Adrenal gland (tissue), 12 donors: ENCODE data around the gene UBE2H. TPM values are rescaled to one million over a fixed set of nuclear protein-coding genes. Genes with fewer than 3 reads are reported as not detected.

Source experiments
- DNase-seq, 7 donors: peaks; one replicate each; pipeline ENCODE4 v3.0.0-alpha.2; 2019 to 2020
- H3K27ac ChIP-seq, 5 donors: fragments of 200-600 bp; sonication (generic) in 4 of 5; 1 replicate in 3 of 5; 2 replicates in 2 of 5; pipeline versions ENCODE4 v1.5.1 to v1.8.0; 2016 to 2020; ENCODE audit warnings: mild to moderate bottlenecking in 1 of 5
- H3K27me3 ChIP-seq: fragments of 200-600 bp; 2 replicates; pipeline ENCODE4 v1.8.0; 2021
- H3K36me3 ChIP-seq, 2 donors: fragments of 200-600 bp; replicated peaks in 1 of 2; 1 replicate in 1 of 2; 2 replicates in 1 of 2; pipeline versions ENCODE4 v1.5.1 to v1.8.0; 2018 to 2022
- H3K4me1 ChIP-seq, 2 donors: fragments of 200-600 bp; replicated peaks in 1 of 2; 1 replicate in 1 of 2; 2 replicates in 1 of 2; pipeline versions ENCODE4 v1.5.1 to v1.8.0; 2018 to 2021
- H3K4me3 ChIP-seq, 4 donors: fragments of 200-600 bp; sonication (generic) in 3 of 4; one replicate each; pipeline ENCODE4 v1.5.1; 2016 to 2018
- H3K9me3 ChIP-seq, 3 donors: fragments of 200-600 bp; sonication (generic) in 1 of 3; replicated peaks in 1 of 3; 1 replicate in 2 of 3; 2 replicates in 1 of 3; pipeline versions ENCODE4 v1.5.1 to v1.8.0; 2016 to 2021
- POLR2A ChIP-seq, 2 donors: fragments of 450-650 bp; IDR thresholded peaks; one replicate each; pipeline ENCODE4 v1.6.1; 2017; ENCODE audit warnings: antibody characterized with exemption in 2 of 2, mild to moderate bottlenecking in 2 of 2, moderate library complexity in 1 of 2
- WGBS, 4 donors: extraction: QIAGEN DNeasy Blood & Tissue Kit in 2 of 4; methylation state at CpG; one replicate each; pipeline versions ENCODE4 v1.1.5 to v1.1.7; 2013 to 2017; 5-methylcytosine and 5-hydroxymethylcytosine counted together
- intact Hi-C, 2 donors: fragments of 100-400 bp; cut with DNase I; formaldehyde crosslinking; loops; one replicate each; pipeline versions ENCODE4 v1.14.1 to v1.15.0; 2022 to 2023
- polyA plus RNA-seq, 3 donors: library from polyadenylated mRNA; stranded (reverse); fragments of 200-250 nt in 2 of 3; fragments of 350-450 nt in 1 of 3; fragmentation: Illumina TruSeq in 1 of 3; extraction: RNeasy Lipid Tissue Mini Kit (QIAGEN cat#74804) in 1 of 3; gene quantifications; one replicate each; pipeline ENCODE4 v1.2.3, GENCODE V29; 2013 to 2014
- total RNA-seq, 9 donors: library from RNA; depleted of rRNA in 4 of 9; stranded (reverse); fragments of >200 nt in 4 of 9; fragments of 120-200 nt in 1 of 9; fragmentation: NEBNext Ultra II Directional in 1 of 9; extraction: Animal tissue kit (Norgen Biotek cat#: 25700) in 1 of 9; gene quantifications; one replicate each; pipeline versions ENCODE4 v1.1.0 to v1.2.4, GENCODE V29; 2013 to 2023
- TF ChIP-seq, protein P1 (sequence below), 6 experiments: fragments of 450-650 bp in 4 of 6; fragments of 200-600 bp in 2 of 6; sonication (generic) in 1 of 6; IDR thresholded peaks; 1 replicate in 5 of 6; 2 replicates in 1 of 6; pipeline versions ENCODE4 v1.5.1 to v1.8.0; 2016 to 2021; ENCODE audit warnings: antibody characterized with exemption in 6 of 6, mild to moderate bottlenecking in 2 of 6, moderate library complexity in 1 of 6
- donor health status: healthy with polysubstance abuse.
- donor health status: Bipolar disorder and iron deficiency.
- donor health status: DM: yes; HTN: yes; CAD: no.
- donor health status: DM: no; HTN: no; CAD: no.
- donor health status: DM: no; HTN: no; CAD: no.
- donor health status: DM: yes; HTN: yes; CAD: no.

UBE2H gene
- total and polyA plus RNA-seq, 12 donors = 48.3 to 392 (median 143) TPM

DNA sequence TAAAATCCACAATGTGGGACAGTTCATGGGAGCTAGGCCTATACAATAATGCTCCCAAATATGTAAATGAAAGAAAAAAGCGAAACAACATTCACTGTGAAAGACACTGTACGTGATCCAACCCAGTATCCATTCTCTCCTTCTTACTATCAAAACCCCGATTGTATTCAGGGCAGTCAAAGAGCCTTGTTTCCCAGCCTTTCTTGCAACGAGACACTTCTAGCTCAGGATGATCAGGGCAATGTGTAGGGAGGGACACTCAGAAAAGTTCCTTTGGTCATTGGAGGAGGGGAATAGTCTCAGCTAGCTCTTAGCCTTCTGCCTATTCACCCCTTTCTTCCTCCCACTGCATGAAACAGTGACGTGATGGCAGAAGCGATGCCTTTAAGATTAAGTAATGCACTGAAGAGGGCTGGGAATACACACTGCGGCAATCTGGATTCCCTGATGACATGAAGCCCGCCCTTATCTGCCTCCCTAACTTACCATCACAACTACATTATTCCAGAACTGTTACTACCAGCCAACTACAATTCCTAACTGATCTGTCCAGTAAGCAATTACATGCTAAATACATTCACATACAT lies 27.3 kb downstream of the UBE2H start:
- 66 to 76% (median 74%) methylated on average over 8 of the region's 8 CpGs for WGBS, 4 donors
- Histone ChIP-seq H3K9me3 (no peaks in the 10 kb centered on the region), H3K36me3 (peaks cover 0 to 15% of the 10 kb centered on the region in 2 donors), H3K4me1 (peaks cover 25 to 37% of the 10 kb centered on the region in 2 donors), H3K27me3 (no peaks in the 10 kb centered on the region), H3K27ac (peak overlapping the region in 4 of 5 donors; percentile 4 to 56 (median 30)), H3K4me3 (no peak overlapping the region)
- no peak for TF ChIP-seq POLR2A (IDR thresholded peaks at IDR 0.05)
- TF ChIP-seq, protein P1, sequence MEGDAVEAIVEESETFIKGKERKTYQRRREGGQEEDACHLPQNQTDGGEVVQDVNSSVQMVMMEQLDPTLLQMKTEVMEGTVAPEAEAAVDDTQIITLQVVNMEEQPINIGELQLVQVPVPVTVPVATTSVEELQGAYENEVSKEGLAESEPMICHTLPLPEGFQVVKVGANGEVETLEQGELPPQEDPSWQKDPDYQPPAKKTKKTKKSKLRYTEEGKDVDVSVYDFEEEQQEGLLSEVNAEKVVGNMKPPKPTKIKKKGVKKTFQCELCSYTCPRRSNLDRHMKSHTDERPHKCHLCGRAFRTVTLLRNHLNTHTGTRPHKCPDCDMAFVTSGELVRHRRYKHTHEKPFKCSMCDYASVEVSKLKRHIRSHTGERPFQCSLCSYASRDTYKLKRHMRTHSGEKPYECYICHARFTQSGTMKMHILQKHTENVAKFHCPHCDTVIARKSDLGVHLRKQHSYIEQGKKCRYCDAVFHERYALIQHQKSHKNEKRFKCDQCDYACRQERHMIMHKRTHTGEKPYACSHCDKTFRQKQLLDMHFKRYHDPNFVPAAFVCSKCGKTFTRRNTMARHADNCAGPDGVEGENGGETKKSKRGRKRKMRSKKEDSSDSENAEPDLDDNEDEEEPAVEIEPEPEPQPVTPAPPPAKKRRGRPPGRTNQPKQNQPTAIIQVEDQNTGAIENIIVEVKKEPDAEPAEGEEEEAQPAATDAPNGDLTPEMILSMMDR (IDR thresholded peaks at IDR 0.05) = no peak
- intact Hi-C loops = no loop called here
- no peak for DNase-seq

DNA sequence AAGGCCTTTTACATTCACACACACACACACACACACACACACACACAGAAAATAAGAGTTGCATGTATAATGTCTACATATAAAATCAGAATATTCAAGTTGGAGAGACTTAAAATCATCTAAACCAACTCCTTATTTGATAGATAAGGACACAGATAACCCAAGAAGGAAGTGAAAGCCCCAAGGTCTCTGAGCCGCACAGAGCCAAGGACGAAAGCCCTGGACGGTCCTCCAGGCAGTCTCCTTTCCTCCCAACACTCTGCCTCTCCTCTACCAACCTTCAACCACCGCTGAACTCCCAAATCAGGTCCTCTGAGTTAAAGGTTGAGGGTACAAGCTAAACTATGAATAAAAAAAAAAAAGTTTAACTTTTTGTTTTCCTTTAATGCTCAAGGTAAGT lies 28.2 kb downstream of the UBE2H start:
- peaks cover 26 to 46% of the 10 kb centered on the region in 2 donors for H3K4me1 ChIP-seq
- DNase-seq = no peak
- 23 to 57% (median 41%) methylated on average over 4 of the region's 4 CpGs for WGBS, 4 donors
- H3K27ac ChIP-seq = peak overlapping the region in 3 of 5 donors; percentile 24 to 70 (median 56)
- peak overlapping the region in 1 of 4 donors; percentile 3 for H3K4me3 ChIP-seq
- H3K27me3 ChIP-seq = no peaks in the 10 kb centered on the region
- H3K9me3 ChIP-seq = no peaks in the 10 kb centered on the region
- no peak for TF ChIP-seq POLR2A (IDR thresholded peaks at IDR 0.05)
- TF ChIP-seq, protein P1 (IDR thresholded peaks at IDR 0.05) = no peak
- H3K36me3 ChIP-seq = peaks cover 0 to 15% of the 10 kb centered on the region in 2 donors
- intact Hi-C loops = no loop called here

DNA sequence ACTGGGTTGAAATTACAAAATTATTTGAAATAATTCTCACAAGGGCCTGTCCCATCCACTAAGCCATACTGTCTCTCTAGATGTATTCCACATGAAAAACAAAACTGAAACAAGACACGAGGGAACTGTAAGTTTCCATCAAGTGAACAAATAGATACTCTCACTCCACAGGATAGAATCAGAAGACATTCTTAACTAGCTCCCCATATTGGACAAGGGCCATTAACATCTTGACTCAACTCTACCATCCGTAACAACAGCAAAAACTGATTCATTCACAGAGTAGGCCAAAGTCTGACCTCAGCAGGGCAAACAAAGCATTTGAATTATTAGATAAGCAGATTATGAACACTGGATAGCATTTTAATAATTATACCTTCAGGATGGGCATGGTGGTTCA lies 29.1 kb downstream of the UBE2H start:
- Histone ChIP-seq H3K9me3 (no peaks in the 10 kb centered on the region), H3K4me1 (peaks cover 34 to 55% of the 10 kb centered on the region in 2 donors), H3K27me3 (no peaks in the 10 kb centered on the region), H3K27ac (peak overlapping the region in 4 of 5 donors; percentile 26 to 70 (median 55)), H3K4me3 (no peak overlapping the region), H3K36me3 (peaks cover 0 to 15% of the 10 kb centered on the region in 2 donors)
- intact Hi-C loops = no loop called here
- peak in 4 of 7 donors; percentile 39 to 57 (median 46) for DNase-seq
- 15 to 37% (median 27%) methylated on average over 2 of the region's 2 CpGs for WGBS, 4 donors
- TF ChIP-seq, protein P1 (IDR thresholded peaks at IDR 0.05) = no peak
- no peak for TF ChIP-seq POLR2A (IDR thresholded peaks at IDR 0.05)

DNA sequence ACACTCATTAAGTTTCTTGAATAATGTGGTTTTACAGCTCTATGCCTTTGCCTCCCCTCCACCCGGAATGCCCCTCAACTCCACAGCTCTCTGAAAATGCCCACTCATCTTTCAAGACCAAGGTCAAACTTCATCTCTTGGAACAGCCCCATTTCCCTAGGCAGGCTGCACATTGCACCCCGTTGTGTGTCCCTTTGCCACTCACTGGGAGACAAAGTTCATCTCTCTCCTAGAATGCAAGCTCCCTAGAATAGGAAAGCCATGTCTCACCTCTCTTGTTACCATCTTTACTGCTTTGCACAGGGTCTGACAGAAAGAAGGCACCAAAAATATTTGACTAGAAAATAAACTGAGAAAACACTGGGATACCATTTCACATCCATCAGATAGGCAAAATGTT lies 33.3 kb downstream of the UBE2H start:
- DNase-seq = no peak
- Histone ChIP-seq H3K27ac (peak overlapping the region in 3 of 5 donors; percentile 52 to 60 (median 57)), H3K9me3 (no peaks in the 10 kb centered on the region), H3K27me3 (no peaks in the 10 kb centered on the region), H3K36me3 (peaks cover 0 to 10% of the 10 kb centered on the region in 2 donors), H3K4me1 (peaks cover 68 to 81% of the 10 kb centered on the region in 2 donors), H3K4me3 (no peak overlapping the region)
- WGBS, 4 donors = 61 to 70% (median 62%) methylated on average over 2 of the region's 2 CpGs
- intact Hi-C loops = no loop called here
- TF ChIP-seq, protein P1 (IDR thresholded peaks at IDR 0.05) = no peak
- no peak for TF ChIP-seq POLR2A (IDR thresholded peaks at IDR 0.05)
